ENCODE results near the gene PGBD5. TPM values are rescaled to one million over a fixed set of nuclear protein-coding genes. Genes with fewer than 3 reads are reported as not detected.
A peak's percentile ranks its signal among the peaks of the same experiment; 100 is the strongest.

Gene PGBD5
- total and polyA plus RNA-seq, 2 experiments from 2014 or later: 0.82 to 2.4 TPM

DNA sequence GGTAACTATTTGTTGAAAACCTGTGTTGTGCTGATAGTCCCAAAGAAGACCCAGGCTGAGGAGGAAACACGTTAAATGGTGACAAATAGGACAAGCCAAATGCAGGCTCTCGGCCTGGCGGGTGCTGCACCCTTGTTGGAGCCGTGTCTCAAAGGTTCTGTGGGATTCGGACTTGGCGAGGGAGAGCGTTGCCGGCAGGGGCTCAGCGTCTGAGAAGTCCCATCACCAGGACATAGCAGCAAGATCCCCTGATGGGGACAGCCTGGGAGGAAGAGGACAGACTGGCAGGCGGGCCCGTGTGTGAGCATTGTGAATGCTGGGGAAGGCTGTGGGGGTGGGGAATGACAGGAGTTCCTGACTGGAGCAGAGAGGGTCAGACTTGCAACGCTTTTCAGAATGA, 142.5 kb downstream of the PGBD5 start:
- no peak for DNase-seq (ENCODE audit: low spot score)
- 95% methylated on average over 12 of the region's 12 CpGs for WGBS (ENCODE audit: low lambda C conversion rate, missing lambda C conversion rate)
- H3K9me3 ChIP-seq (ENCODE audit: low read depth): no peaks in the 10 kb centered on the region
- H3K79me2 ChIP-seq: no peaks in the 10 kb centered on the region
- TF ChIP-seq EZH2phosphoT487 (IDR thresholded peaks at IDR 0.05; ENCODE audit: low read depth, severe bottlenecking, unreplicated experiment): no peak
- TF ChIP-seq, protein P1, sequence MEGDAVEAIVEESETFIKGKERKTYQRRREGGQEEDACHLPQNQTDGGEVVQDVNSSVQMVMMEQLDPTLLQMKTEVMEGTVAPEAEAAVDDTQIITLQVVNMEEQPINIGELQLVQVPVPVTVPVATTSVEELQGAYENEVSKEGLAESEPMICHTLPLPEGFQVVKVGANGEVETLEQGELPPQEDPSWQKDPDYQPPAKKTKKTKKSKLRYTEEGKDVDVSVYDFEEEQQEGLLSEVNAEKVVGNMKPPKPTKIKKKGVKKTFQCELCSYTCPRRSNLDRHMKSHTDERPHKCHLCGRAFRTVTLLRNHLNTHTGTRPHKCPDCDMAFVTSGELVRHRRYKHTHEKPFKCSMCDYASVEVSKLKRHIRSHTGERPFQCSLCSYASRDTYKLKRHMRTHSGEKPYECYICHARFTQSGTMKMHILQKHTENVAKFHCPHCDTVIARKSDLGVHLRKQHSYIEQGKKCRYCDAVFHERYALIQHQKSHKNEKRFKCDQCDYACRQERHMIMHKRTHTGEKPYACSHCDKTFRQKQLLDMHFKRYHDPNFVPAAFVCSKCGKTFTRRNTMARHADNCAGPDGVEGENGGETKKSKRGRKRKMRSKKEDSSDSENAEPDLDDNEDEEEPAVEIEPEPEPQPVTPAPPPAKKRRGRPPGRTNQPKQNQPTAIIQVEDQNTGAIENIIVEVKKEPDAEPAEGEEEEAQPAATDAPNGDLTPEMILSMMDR (IDR thresholded peaks at IDR 0.05; ENCODE audit: poor library complexity): no peak
- TF ChIP-seq EZH2 (IDR thresholded peaks at IDR 0.05; ENCODE audit: borderline replicate concordance): no peak
- H3K4me2 ChIP-seq: no peak overlapping the region
- H2AFZ ChIP-seq: no peak overlapping the region
- no peaks in the 10 kb centered on the region for H4K20me1 ChIP-seq (ENCODE audit: insufficient read depth, poor library complexity, severe bottlenecking)
- no peak overlapping the region for H3K4me3 ChIP-seq
- no peaks in the 10 kb centered on the region for H3K27me3 ChIP-seq
- no peaks in the 10 kb centered on the region for H3K36me3 ChIP-seq (replicated peaks; ENCODE audit: insufficient read depth, low read depth)
- H3K27ac ChIP-seq: no peak overlapping the region
- peaks cover 5% of the 10 kb centered on the region for H3K4me1 ChIP-seq (ENCODE audit: insufficient read depth)
- no peaks in the 10 kb centered on the region for H3K9me2 ChIP-seq (replicated peaks; ENCODE audit: insufficient read depth)

DNA sequence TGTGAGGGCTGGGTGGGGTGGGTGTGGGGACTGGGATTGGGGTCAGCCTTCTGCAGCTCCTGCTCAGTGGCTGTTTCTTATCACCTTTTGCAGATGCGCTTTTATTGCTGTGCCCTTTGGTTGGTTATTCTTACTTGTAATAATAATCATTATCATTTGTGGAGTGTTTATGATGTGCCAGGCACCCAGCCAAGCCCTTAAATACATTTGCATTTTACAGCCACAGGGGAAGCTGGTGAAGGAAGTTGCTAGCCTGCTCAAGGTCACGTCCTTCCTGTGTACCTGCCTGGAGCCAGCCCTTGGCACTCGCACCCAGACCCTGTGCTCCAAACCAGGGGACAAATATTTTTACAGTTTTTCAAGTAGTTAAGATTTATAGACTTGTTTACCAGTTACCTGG, 144.0 kb downstream of the PGBD5 start:
- Histone ChIP-seq H3K4me3 (no peak overlapping the region), H3K9me3 (ENCODE audit: low read depth) (no peaks in the 10 kb centered on the region), H4K20me1 (ENCODE audit: insufficient read depth, poor library complexity, severe bottlenecking) (no peaks in the 10 kb centered on the region), H3K36me3 (replicated peaks; ENCODE audit: insufficient read depth, low read depth) (no peaks in the 10 kb centered on the region), H3K4me1 (ENCODE audit: insufficient read depth) (peaks cover 5% of the 10 kb centered on the region), H2AFZ (no peak overlapping the region), H3K79me2 (no peaks in the 10 kb centered on the region), H3K4me2 (no peak overlapping the region), H3K9me2 (replicated peaks; ENCODE audit: insufficient read depth) (no peaks in the 10 kb centered on the region), H3K27me3 (no peaks in the 10 kb centered on the region), H3K27ac (peak overlapping the region; percentile 66)
- peak; percentile 52 for DNase-seq (ENCODE audit: low spot score)
- TF ChIP-seq EZH2 (IDR thresholded peaks at IDR 0.05; ENCODE audit: borderline replicate concordance) (no peak), EZH2phosphoT487 (IDR thresholded peaks at IDR 0.05; ENCODE audit: low read depth, severe bottlenecking, unreplicated experiment) (no peak)
- TF ChIP-seq, protein P1 (IDR thresholded peaks at IDR 0.05; ENCODE audit: poor library complexity): no peak
- 51% methylated on average over 3 of the region's 3 CpGs for WGBS (ENCODE audit: low lambda C conversion rate, missing lambda C conversion rate)

GRCh38 chr1:230281556-230281955, 144.6 kb downstream of the PGBD5 start:
- no peaks in the 10 kb centered on the region for H3K36me3 ChIP-seq (replicated peaks; ENCODE audit: insufficient read depth, low read depth)
- H3K9me3 ChIP-seq (ENCODE audit: low read depth): no peaks in the 10 kb centered on the region
- DNase-seq (ENCODE audit: low spot score): no peak
- no peaks in the 10 kb centered on the region for H4K20me1 ChIP-seq (ENCODE audit: insufficient read depth, poor library complexity, severe bottlenecking)
- no peaks in the 10 kb centered on the region for H3K27me3 ChIP-seq
- WGBS (ENCODE audit: low lambda C conversion rate, missing lambda C conversion rate): 80% methylated on average over 5 of the region's 17 CpGs
- TF ChIP-seq EZH2phosphoT487 (IDR thresholded peaks at IDR 0.05; ENCODE audit: low read depth, severe bottlenecking, unreplicated experiment) (no peak), EZH2 (IDR thresholded peaks at IDR 0.05; ENCODE audit: borderline replicate concordance) (no peak)
- TF ChIP-seq, protein P1 (IDR thresholded peaks at IDR 0.05; ENCODE audit: poor library complexity): no peak
- H3K27ac ChIP-seq: no peak overlapping the region
- no peak overlapping the region for H3K4me2 ChIP-seq
- H3K9me2 ChIP-seq (replicated peaks; ENCODE audit: insufficient read depth): no peaks in the 10 kb centered on the region
- no peaks in the 10 kb centered on the region for H3K79me2 ChIP-seq
- no peak overlapping the region for H2AFZ ChIP-seq
- peaks cover 5% of the 10 kb centered on the region for H3K4me1 ChIP-seq (ENCODE audit: insufficient read depth)
- H3K4me3 ChIP-seq: no peak overlapping the region
